ENCODE data around the gene TRPM6. TPM values are rescaled to one million over a fixed set of nuclear protein-coding genes. Genes with fewer than 3 reads are reported as not detected.
A peak's percentile ranks its signal among the peaks of the same experiment; 100 is the strongest.
"Not testable (repeated sequence)": the region's sequence is repeated elsewhere in the genome, so short reads cannot be mapped to it uniquely, and the experiment has no call there.

Gene TRPM6
- total and polyA plus RNA-seq, 2 experiments from 2014 or later = 0.23 to 0.87 TPM

- not testable (repeated sequence) for H3K36me3 Mint-ChIP-seq (ENCODE audit: low read depth); H3K9me2 ChIP-seq (ENCODE audit: insufficient read depth); H3K4me2 ChIP-seq; DNase-seq (ENCODE audit: low spot score); ATAC-seq; H3K4me1 ChIP-seq (ENCODE audit: insufficient read depth); H2AFZ ChIP-seq; H3K27ac Mint-ChIP-seq; H3K27me3 ChIP-seq (ENCODE audit: insufficient read depth); H3K79me2 ChIP-seq (replicated peaks; ENCODE audit: insufficient read depth); H3K36me3 ChIP-seq (ENCODE audit: insufficient read depth); H3K27ac ChIP-seq (ENCODE audit: low read depth); H3K4me3 ChIP-seq; H3F3A ChIP-seq (replicated peaks; ENCODE audit: low read depth); H3K4me1 Mint-ChIP-seq; H3K9me3 Mint-ChIP-seq; H4K20me1 ChIP-seq (replicated peaks; ENCODE audit: insufficient read depth)
- Mint-ChIP-seq H3K4me3 (peak overlapping the region; percentile 92; the same call in 1 of the 3 replicates), H3K27me3 (ENCODE audit: insufficient read depth, low read depth, poor library complexity) (peaks cover 19% of the 10 kb centered on the region)
Measured at GRCh38 chr9:74888449-74888848, 728 bp upstream of the TRPM6 start.

- H3K27me3 ChIP-seq (ENCODE audit: insufficient read depth) = no peaks in the 10 kb centered on the region
- no peaks in the 10 kb centered on the region for H3K36me3 ChIP-seq (ENCODE audit: insufficient read depth)
- H3K9me2 ChIP-seq (ENCODE audit: insufficient read depth) = no peaks in the 10 kb centered on the region
- no peaks in the 10 kb centered on the region for H3K9me3 Mint-ChIP-seq
- no peaks in the 10 kb centered on the region for H4K20me1 ChIP-seq (replicated peaks; ENCODE audit: insufficient read depth)
- H2AFZ ChIP-seq = peak overlapping the region; percentile 99
- H3K4me1 Mint-ChIP-seq = peaks cover 3% of the 10 kb centered on the region; the same call in 2 of the 3 replicates
- H3K79me2 ChIP-seq (replicated peaks; ENCODE audit: insufficient read depth) = no peaks in the 10 kb centered on the region
- H3K4me3 Mint-ChIP-seq = peak overlapping the region; percentile 92
- H3F3A ChIP-seq (replicated peaks; ENCODE audit: low read depth) = 0 out of 2 replicates have a peak, but pooled peaks cover 4% of the 10 kb centered on the region
- H3K4me3 ChIP-seq = peak overlapping the region; percentile 80
- H3K27me3 Mint-ChIP-seq (ENCODE audit: insufficient read depth, low read depth, poor library complexity) = peaks cover 19% of the 10 kb centered on the region
- no peaks in the 10 kb centered on the region for H3K36me3 Mint-ChIP-seq (ENCODE audit: low read depth)
- no peak for DNase-seq (ENCODE audit: low spot score)
- H3K4me2 ChIP-seq = peak overlapping the region; percentile 79
- no peak for ATAC-seq
- H3K4me1 ChIP-seq (ENCODE audit: insufficient read depth) = no peaks in the 10 kb centered on the region
- H3K27ac Mint-ChIP-seq = no peak overlapping the region
- H3K27ac ChIP-seq (ENCODE audit: low read depth) = no peak overlapping the region
- no peak for TF ChIP-seq CREB1 (CRISPR knock-in tag; IDR thresholded peaks at IDR 0.05; ENCODE audit: low read depth)
- no peak for TF ChIP-seq NANOG (IDR thresholded peaks at IDR 0.05; ENCODE audit: borderline replicate concordance)
- TF ChIP-seq ZNF462 (CRISPR knock-in tag; IDR thresholded peaks at IDR 0.05) = no peak
- TF ChIP-seq POLR2AphosphoS5 (IDR thresholded peaks at IDR 0.05; ENCODE audit: low read depth) = no peak
- TF ChIP-seq JUNB (IDR thresholded peaks at IDR 0.05; ENCODE audit: unreplicated experiment) = no peak
- TF ChIP-seq CTCF (conservative IDR thresholded peaks at IDR 0.05; ENCODE audit: low read depth in 2 of 2) = no peak
- no peak for TF ChIP-seq ETS1 (IDR thresholded peaks at IDR 0.05)
- TF ChIP-seq REST (IDR thresholded peaks at IDR 0.05; ENCODE audit: unreplicated experiment) = no peak
- no peak for TF ChIP-seq EZH2phosphoT487 (IDR thresholded peaks at IDR 0.05; ENCODE audit: unreplicated experiment)
- TF ChIP-seq STAT1 (IDR thresholded peaks at IDR 0.05; ENCODE audit: unreplicated experiment) = no peak
Measured at GRCh38 chr9:74887981-74888370, 255 bp upstream of the TRPM6 start.
